Activated CD4-positive, alpha-beta T cell treated with anti-CD3 and anti-CD28 coated beads, Interleukin-2, amount 50 U/mL, for 24 hours (primary cell): ENCODE measurements around the gene TRPV6.

Experiments used
- DNase-seq, 2 donors: peaks; one replicate each; pipeline ENCODE4 v3.0.0-alpha.2; 2020; ENCODE audit warnings: low read depth in 1 of 2, low spot score in 1 of 2

The TRPV6 gene

DNA sequence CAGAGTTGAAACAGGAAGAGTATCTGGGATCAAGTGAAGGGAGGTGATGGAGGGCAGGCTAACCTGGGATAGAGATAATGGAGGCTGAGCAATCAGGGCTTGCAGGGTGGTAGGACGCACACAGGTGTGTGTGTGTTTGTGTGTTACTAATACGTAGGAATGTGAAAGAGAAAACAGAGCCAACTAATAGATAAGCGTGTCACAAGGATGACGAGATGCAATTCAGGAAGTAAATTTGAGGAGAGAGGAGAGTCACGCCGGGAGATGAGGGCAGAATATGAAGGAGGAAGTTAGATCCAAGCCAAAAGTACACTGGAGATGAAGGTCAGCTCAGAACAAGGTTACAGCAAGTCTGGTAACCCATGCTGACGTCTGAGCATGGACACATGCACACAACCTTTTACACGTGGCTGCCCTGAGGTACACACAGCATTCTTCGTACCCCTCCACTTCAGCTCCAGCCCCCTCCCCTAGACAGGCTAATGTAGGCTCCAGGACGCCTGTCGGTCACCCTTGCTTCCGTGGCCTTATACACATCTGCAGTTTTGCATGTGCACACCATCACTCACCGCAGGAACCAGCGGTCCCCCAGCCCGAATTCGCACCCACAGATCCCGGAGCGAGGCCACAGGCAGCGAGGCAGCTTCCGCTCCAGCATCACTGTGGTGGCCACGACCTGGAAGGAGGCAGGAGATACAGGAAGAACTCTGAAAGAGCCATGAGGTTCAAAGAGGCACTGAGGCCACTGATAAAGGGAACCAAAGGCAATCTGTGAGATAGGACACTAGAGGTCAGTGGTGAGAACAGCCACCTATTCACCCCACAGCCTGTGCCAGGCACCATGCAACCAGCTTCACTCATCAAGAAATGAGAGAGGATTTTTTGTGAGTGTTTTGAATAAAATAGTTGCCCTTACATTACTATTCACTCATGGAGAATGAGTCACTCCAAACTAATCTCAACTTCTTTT lies 23.7 kb upstream of the TRPV6 start:
- no peak for DNase-seq

DNA sequence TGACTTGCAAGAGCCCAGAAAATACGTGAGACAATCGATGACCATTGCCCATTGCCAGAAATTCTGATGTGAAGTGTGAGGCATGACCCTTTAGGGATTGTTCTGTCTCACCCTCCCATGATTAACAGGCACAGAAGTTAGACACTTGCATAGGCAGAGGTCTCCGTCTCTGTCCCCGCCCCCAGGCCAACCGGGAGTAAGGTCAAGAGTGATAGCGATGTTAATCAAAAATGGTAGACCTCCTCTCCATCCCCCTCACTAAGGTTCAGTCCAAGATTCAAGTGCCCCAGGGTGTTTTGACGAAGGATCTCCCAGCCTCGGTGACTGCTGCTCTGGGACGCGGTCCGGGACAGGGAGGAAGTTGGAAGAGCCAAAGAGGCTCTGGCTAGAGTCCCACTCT lies 22.7 kb upstream of the TRPV6 start:
- DNase-seq, result no peak

DNA sequence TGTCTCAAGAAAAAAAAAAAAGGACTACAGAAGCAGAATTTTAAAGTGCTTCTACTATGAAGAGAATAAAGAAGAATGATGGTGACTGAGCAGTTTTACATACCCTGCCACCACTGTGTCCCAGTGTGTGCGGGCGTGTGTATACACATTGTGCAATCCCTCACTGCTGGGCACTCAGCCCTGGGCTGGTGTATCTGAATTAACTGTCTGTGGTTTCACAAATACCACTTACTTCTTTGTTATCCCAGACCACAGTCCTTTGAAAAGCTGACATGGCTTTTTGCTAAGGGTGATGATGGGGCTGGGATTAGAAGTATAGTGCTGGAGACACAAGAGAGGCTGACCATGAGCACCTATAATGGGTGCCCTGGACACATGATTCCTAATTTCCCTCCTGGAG lies 21.1 kb upstream of the TRPV6 start:
- DNase-seq, result no peak

DNA sequence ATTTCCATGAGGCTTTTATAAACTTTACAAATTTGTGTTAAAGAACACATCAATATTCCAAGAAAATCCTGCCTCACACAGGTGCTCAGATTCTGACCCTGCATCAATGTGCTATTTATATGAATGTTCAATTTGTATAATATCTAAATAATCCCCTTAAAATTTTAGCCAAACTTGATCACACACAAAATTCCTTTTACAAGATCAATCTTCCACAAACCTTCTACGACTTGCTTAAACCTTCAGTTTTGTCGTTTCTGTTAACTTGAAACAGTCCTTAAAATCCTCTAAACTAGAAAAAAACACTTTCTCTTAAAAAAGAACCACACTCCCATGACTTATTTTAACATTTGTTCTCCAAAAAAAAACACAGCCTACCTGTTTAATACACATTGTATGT lies 20.2 kb upstream of the TRPV6 start:
- no peak for DNase-seq

DNA sequence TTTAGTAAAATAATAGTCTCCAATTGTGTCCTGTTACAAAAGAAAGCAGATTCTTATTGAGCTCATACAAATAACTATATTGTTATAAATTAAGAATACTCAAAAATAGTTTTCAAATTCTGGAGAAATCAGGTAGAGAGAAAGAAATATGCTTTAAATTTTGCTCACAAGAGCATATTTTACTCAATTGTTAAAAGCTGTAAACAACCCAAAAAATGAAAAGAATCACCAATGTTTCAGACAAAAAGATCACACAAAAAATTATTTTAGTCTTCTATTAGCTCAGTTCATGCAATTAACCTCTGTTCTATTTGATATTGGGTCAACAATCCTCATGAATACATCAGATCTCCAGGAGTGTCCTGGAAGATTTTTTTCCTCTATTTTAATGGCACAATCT lies 18.6 kb upstream of the TRPV6 start:
- DNase-seq, result no peak

DNA sequence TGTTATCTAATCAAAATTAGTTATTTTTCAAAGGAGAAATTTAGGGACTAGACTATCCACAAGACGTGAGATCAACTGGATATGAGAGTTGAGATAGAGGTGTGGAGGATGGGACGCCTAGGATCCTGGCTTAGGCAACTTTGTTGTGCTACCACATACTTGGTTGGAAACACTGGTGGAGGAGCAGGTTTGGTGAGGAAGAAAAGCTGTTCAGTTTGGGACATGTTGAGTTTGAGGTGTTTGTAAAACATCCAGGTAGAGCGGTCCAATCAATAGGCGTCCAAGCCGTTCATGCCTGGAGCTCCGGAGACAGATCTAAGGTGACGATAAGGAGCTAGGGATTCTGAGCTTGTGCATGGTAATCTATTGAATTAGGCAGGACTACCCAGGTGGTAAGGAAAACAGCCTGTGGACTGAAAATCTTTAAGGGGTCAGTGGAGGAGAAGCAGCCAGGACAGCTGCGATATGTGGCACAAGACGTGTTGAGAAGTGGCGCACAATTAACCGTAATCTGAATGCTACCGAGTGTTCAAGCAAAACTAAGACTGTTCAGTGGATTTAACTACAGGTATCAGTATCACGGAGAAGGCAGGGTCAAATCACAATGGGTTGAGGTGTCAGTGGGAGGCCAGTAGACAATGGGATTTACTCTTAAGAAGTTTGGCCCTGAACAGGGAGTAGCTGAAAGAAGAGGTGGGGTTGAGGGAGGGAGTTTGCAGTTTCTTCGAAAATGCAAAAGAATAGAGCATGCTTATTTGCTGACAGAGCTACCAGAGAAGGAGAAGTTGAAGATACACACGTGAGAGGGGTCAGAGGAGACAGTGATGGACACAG lies 16.1 kb upstream of the TRPV6 start:
- no peak for DNase-seq

DNA sequence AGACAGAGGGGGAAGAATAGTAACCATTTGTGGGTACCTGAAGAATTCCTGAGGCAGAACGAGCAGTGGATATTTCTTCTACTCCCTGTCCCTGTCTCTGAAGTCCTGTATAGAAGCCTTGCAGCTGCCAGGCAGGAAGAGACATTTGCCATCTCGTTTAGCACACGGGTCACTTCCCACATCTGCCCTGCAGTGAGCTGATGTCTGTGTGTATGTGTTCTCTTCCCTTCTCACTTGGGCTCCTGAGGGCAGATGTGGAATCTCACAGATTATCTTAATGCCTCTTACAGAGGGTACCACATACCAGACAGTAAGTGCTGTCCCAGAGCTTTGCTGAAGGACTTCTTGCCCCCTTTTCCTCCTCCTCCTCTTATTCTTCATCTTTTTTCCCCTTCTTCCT lies 14.1 kb upstream of the TRPV6 start:
- no peak for DNase-seq

DNA sequence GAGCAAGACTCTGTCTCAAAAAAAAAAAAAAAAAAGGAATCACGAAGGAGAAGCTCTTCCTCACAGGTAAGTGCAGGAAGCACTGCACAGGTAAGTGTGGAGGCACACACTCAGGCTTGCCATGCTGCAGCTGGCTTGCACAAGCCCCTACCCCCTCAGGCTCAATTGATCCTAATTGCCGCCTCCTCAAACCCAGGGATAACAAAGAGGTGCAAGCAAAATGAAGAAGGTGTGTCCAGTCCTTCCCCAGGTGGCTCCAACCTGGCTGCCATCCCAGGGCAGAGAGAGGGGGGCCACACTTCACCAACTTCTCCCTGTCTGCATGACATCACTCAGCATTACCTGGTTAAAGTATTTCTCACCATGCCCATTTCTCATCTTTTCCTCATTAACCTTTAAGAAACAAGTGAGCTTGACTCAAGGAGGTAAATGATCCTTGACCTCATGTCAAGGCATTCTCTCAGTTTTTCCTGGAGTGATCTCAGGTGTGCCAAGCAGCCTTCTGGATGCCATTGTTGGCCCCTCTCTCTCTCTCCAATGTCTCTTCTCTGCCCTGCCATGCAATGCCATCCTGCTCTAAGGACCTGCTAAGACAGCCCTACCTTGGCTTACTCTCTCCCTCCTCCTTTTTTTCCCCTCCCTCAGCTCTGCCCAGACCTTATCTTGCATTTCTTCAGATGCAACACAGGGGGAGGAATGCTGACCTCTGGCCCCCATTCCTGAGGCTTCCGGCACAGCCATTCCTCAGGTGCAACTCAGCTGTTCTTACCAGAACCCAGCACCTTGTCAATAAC lies 13.0 kb upstream of the TRPV6 start:
- no peak for DNase-seq

DNA sequence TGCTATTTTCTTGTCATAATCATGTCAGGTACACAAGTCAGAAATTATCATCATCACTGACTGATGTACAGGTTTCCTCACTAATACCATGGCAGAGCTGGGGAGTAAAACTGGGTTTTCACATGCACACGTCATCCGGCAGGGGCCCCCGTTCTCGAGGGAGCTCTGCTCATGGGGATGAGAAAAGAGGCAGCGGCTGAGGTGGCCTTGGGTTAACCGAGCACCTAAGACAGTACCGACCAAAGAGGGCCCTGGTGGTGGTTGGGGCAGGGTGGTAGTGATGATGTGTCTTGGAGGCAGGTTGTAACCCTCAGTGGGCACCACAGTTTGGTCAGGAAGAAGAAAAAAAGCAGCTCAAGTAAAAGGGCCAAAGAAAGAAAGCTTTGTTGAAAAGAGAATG lies 12.1 kb upstream of the TRPV6 start:
- DNase-seq, result no peak

DNA sequence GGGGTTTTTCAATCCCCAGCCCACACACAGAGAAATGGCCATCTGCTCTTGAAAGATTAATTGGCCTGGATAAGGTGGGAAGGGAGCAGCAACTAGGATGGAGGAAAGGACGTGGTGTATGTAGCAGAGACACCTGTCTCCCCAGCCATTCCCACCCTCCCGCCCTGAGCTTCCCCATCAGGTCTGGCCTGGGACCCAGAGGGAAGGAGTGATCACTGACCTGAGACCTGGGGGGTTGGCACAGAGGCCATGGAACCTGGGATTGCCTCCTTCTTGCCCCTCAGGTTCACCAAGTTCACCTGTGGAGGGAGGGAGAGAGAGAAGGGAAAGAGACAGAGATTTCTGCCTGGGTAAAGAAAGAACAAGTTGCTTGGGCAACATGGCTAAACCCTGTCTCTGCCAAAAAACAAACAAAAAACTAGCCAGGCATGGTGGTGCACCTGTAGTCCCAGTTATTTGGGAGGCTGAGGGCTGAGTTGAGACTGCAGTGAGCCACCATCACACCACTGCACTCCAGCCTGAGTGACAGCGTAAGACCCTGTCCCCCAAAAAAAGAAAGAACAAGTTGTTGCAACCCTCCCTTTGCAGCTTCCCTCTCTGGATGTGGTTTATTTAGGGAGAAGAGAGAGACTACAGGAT lies 11.3 kb upstream of the TRPV6 start:
- no peak for DNase-seq

DNA sequence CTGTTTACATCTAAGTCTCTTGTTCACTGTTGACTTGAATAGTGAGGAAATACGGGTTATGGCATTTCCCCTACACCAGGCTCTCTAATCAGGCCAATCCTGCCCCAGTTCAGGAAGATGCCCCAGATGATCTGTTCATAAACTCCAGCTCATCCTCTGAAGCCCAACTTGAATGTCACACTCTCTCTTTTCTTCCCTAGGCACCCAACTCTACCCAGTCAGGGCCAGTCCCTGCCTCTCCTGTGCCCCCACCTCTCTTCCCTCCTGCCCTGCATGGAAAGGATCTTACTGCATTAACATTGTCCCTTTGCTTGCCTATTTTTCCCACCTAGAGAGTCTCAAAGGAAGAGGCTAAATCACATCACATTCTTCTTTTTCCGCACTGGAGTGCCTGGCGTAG lies 10.6 kb upstream of the TRPV6 start:
- no peak for DNase-seq

DNA sequence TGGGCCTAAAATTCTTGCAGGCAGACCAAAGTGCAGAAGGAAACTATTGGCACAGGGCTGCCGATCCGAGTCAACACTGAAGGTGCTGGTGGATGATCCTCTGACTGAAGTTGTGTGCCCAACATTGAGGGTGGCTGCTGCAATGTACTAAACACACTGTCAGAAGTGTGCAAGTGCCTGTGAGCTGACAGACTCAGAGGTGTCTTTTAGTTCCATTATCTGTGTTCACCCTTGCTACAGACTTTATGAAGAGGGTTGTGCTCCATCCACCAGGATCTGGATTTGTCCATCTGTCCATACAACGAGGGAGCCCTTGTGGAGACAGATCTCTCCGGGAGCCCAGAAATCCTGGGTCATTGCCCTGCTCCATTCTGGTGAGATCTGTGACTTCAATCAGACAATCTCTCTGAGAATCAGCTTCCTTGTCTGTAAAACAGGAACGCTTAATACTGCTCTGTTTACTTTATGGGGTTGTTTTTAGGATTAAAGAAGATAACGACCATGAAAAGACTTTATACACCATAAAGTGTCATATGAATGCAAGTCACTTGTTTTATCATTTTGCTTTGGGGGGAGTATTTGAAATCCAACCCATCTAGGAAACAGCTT lies 9.5 kb upstream of the TRPV6 start:
- DNase-seq, result no peak

DNA sequence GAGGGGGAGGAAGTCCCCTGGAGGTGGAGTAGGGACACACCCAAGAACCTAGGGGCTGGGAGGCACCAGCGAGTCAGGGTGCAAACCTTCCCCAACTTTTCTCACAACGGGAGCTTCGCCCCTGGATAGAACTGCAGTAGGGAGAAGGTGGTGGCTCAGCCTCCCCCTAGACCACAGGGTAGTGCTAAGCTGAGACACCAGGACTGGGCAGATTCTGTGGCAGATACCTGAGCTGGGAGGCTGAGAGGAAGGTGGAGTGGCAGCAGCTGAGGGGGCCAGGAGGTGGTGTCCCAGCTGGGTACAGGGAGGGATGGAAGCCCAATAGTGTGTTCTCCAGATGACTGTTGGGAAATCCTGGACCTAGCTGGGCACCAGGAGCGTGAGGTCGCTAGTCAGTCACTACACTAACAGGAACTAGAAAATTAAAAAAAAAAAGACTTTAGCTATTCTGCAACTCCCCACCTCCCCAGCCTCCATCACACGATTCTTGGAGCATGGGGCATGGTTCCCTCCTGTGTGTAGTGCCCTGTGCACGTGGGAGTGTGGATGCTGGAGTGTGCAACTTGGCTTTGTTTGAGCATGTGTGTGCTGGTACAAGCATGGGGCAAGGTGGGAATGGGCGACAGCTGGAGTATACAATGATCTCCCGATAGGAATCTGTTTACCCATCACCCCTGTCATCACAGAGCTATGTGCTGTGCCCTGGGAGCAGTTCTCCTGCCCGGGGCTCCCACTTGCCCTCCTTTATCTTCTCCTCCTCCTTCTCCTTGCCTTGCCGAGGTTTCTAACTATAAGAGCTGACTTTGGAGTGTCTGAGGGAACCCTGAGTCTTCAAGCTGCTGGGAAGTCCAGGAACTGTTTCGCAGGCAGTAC lies 8.8 kb upstream of the TRPV6 start:
- no peak for DNase-seq

DNA sequence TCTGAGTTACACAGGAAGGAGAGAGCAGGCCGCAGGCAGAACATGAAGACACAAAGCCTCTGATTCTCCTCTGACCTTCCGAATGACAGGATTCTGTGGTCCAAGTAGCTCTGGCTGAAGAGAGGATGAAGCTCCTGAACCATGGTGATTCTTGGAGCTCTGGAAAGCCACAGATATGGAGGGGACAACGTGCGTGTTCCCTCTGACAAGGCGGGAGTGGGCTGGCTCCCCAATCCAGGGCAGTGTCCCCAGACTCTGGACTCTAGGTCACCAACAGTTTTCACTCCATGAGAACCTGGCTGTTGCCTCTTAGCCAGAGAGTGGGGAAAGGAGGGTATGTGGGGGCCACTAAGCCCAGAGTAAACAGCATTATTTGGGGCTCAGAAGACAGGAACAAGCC lies 7.4 kb upstream of the TRPV6 start:
- DNase-seq, result no peak

DNA sequence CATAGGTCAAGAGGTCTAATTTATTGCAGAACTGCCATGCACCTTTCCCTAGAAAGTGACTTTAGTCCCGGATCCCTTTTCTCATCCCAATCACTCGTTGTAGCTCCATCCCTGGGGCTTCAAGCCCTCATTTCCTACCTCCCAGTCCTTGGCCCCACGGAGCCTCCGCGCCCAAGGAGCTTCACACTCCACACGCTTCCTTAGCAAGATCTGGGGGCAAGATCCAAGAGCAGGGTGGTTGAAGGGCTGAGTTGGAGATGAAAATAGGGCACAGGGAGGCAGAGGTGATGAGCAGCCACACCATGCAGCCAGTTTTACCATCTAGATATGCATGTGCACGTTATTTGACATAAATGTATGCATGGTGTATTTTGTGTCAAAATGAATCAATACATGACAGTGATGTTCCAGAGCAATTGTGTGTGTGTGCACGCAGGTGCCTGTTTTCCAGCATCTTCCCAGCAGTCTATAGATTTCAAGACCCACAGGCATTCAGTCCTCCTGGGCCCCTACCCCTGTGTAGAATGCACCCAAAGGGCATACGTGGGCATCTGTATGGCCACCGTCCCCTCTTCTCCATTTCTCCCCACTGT lies 6.0 kb upstream of the TRPV6 start:
- no peak for DNase-seq

DNA sequence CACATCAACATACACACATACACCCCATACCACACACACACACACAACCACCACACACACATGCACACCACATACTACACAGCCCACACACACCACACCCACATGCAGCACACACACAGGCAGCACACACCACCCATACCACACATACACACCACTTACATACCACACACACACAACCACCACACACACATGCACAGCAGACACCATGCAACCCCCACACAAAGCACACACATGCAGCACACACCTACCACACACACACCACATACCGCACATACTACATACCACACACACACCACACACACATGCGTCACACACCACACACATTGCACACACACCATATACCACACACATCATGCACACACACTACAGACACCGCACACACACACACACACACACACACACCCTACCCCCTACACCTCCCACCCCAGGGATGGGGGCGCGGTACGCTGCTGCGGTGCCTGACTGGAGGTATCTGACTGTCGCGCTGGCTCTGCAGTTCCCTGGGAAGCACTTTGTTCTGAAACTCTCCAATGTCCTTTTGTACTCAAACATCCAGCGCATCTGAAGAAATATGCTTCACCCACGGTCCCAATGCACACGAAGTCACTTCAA lies 5.4 kb upstream of the TRPV6 start:
- no peak for DNase-seq

DNA sequence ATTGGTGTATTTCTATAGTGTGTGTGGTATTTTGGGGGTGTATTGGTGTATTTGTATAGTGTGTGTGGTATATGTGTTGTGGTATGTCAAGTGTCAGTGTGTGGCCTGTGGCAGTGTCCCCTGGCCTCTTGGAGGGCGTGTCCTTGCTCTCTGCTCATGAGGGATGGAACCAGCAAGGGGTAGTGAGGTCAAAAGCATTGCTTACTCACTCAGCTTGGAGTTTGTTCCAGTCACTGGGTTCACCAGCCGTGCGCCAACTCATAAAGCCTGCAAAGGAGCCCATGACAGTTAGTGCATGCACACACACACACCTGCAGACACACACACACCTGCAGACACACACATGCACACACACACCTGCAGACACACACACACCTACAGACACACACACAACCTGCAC lies 4.3 kb upstream of the TRPV6 start:
- DNase-seq, result no peak

DNA sequence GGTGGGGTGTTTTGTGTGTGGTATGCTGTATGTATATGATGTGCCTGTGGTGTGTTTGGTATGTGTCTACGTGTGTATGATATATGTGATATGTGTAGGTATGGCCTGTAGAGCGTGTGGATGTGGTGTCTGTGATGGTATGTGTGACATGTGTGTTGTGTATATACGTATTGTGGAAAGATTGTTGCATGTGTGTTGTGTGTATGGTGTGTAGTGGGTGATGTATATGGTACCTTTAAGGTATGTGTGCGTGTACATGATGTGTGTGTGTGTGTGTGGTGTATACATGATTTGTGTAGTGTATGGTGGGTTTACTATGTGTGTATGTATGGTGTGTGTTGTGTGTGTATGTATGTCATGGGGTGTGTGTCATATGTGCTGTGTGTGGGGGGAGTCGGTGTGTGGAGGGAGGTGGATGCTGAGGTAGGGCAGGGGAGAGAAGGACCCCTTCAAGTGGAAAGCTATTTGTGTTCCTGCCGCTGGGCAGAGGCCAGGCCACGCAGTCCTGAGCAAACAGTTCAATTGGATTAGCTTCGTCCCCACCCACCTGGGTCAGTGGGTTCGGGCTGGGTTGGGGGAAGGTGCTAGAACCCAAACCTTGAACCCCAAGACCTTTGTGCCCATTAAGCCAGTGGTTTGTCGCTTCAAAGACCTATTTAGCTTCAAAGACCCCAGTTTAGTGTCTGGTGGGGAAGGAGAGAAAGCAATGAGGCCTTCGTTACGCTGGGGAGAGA lies 1.9 kb upstream of the TRPV6 start:
- no peak for DNase-seq
